ENCODE results near the gene HOXD10.

Gene HOXD10

GRCh38 chr2:176082824-176083751 lies 33.5 kb upstream of the HOXD10 start:
- Histone ChIP-seq H3K36me3 (ENCODE audit: low read depth) (no peaks in the 10 kb centered on the region), H3K27ac (ENCODE audit: poor library complexity, severe bottlenecking) (no peak overlapping the region), H3K4me1 (ENCODE audit: insufficient read depth, poor library complexity, severe bottlenecking) (no peaks in the 10 kb centered on the region), H3K4me3 (ENCODE audit: severe bottlenecking) (no peak overlapping the region), H3K9me3 (ENCODE audit: severe bottlenecking) (no peaks in the 10 kb centered on the region), H3K27me3 (ENCODE audit: insufficient read depth, poor library complexity, severe bottlenecking) (peaks cover 96% of the 10 kb centered on the region)
- no peak for TF ChIP-seq CTCF (IDR thresholded peaks at IDR 0.05; ENCODE audit: poor library complexity, severe bottlenecking)
- ATAC-seq (ENCODE audit: low read depth) (no peak), DNase-seq (ENCODE audit: low spot score) (no peak)

GRCh38 chr2:176083796-176084261 lies 32.7 kb upstream of the HOXD10 start, which contains the start of gene EVX2:
Gene EVX2, minus strand, starts transcription at chr2:176083962. Its CDS starts 186 bp downstream, at chr2:176083776.
- no peak for DNase-seq (ENCODE audit: low spot score)
- H3K4me1 ChIP-seq (ENCODE audit: insufficient read depth, poor library complexity, severe bottlenecking), result no peaks in the 10 kb centered on the region
- H3K9me3 ChIP-seq (ENCODE audit: severe bottlenecking), result no peaks in the 10 kb centered on the region
- peaks cover 96% of the 10 kb centered on the region for H3K27me3 ChIP-seq (ENCODE audit: insufficient read depth, poor library complexity, severe bottlenecking)
- H3K27ac ChIP-seq (ENCODE audit: poor library complexity, severe bottlenecking), result no peak within 1 kb of the TSS
- TF ChIP-seq CTCF (IDR thresholded peaks at IDR 0.05; ENCODE audit: poor library complexity, severe bottlenecking), result no peak
- no peak for ATAC-seq (ENCODE audit: low read depth)
- no peak within 1 kb of the TSS for H3K4me3 ChIP-seq (ENCODE audit: severe bottlenecking)
- H3K36me3 ChIP-seq (ENCODE audit: low read depth), result no peaks in the 10 kb centered on the region

GRCh38 chr2:176084611-176085119 lies 31.9 kb upstream of the HOXD10 start:
- no peak for ATAC-seq (ENCODE audit: low read depth)

GRCh38 chr2:176085120-176085788 lies 31.3 kb upstream of the HOXD10 start:
- H3K36me3 ChIP-seq (ENCODE audit: low read depth), result no peaks in the 10 kb centered on the region
- no peak overlapping the region for H3K27ac ChIP-seq (ENCODE audit: poor library complexity, severe bottlenecking)
- no peak overlapping the region for H3K4me3 ChIP-seq (ENCODE audit: severe bottlenecking)
- no peaks in the 10 kb centered on the region for H3K4me1 ChIP-seq (ENCODE audit: insufficient read depth, poor library complexity, severe bottlenecking)
- H3K27me3 ChIP-seq (ENCODE audit: insufficient read depth, poor library complexity, severe bottlenecking), result peaks cover 99% of the 10 kb centered on the region
- DNase-seq (ENCODE audit: low spot score) (no peak), ATAC-seq (ENCODE audit: low read depth) (no peak)
- no peak for TF ChIP-seq CTCF (IDR thresholded peaks at IDR 0.05; ENCODE audit: poor library complexity, severe bottlenecking)
- H3K9me3 ChIP-seq (ENCODE audit: severe bottlenecking), result no peaks in the 10 kb centered on the region

More at GRCh38 chr2:176084611-176085119, 31.9 kb upstream of the HOXD10 start:
- H3K27me3 ChIP-seq (ENCODE audit: insufficient read depth, poor library complexity, severe bottlenecking), result peaks cover 96% of the 10 kb centered on the region
- H3K9me3 ChIP-seq (ENCODE audit: severe bottlenecking), result no peaks in the 10 kb centered on the region
- no peak for DNase-seq (ENCODE audit: low spot score)
- H3K27ac ChIP-seq (ENCODE audit: poor library complexity, severe bottlenecking), result no peak overlapping the region
- no peaks in the 10 kb centered on the region for H3K36me3 ChIP-seq (ENCODE audit: low read depth)
- no peak overlapping the region for H3K4me3 ChIP-seq (ENCODE audit: severe bottlenecking)
- no peak for TF ChIP-seq CTCF (IDR thresholded peaks at IDR 0.05; ENCODE audit: poor library complexity, severe bottlenecking)
- H3K4me1 ChIP-seq (ENCODE audit: insufficient read depth, poor library complexity, severe bottlenecking), result no peaks in the 10 kb centered on the region

Data from RWPE2 (cell line).